SU-DHL-6 (cell line): ENCODE data around the gene MPI.

Experiments
- CTCF ChIP-seq: fragments of 200-600 bp; sonication (generic); IDR thresholded peaks from one replicate; pipeline ENCODE4 v1.5.1; 2017; ENCODE audit warnings: antibody characterized with exemption, mild to moderate bottlenecking, low read length, moderate library complexity; ENCODE audit not compliant: insufficient read depth, poor library complexity, severe bottlenecking
- EZH2phosphoT487 ChIP-seq: fragments of 200-600 bp; sonication (generic), shearing (Covaris generic); conservative IDR thresholded peaks from 2 replicates; pipeline ENCODE4 v1.6.1; 2018; ENCODE audit warnings: mild to moderate bottlenecking, antibody characterized with exemption, low read length, moderate library complexity, mixed read lengths

GRCh38 chr15:74857671-74858368 lies 32.0 kb upstream of the MPI start:
- TF ChIP-seq CTCF, result no peak
- no peak for TF ChIP-seq EZH2phosphoT487
